Neural crest cell (in vitro differentiated cells): ENCODE measurements around the gene ST8SIA1. TPM values are rescaled to one million over a fixed set of nuclear protein-coding genes. Genes with fewer than 3 reads are reported as not detected.

ENCODE experiments used
- DNase-seq: peaks from one replicate; pipeline ENCODE4 v3.0.0; 2021; ENCODE audit warnings: low read depth, mixed read lengths, low spot score
- H3K27ac Mint-ChIP-seq: one replicate; pipeline ENCODE4 v1.8.0; 2021; ENCODE audit warnings: mild to moderate bottlenecking, mixed read lengths; ENCODE audit not compliant: unreplicated experiment
- H3K27me3 Mint-ChIP-seq: 2 replicates; pipeline ENCODE4 v1.8.0; 2021; ENCODE audit warnings: low read depth, mild to moderate bottlenecking, mixed read lengths
- H3K36me3 Mint-ChIP-seq: 2 replicates; pipeline ENCODE4 v1.8.0; 2021; ENCODE audit warnings: low read depth, mild to moderate bottlenecking, mixed read lengths
- H3K4me1 Mint-ChIP-seq: 2 replicates; pipeline ENCODE4 v1.8.0; 2021; ENCODE audit warnings: mixed read lengths
- H3K4me3 Mint-ChIP-seq: one replicate; pipeline ENCODE4 v1.8.0; 2021; ENCODE audit warnings: mild to moderate bottlenecking, mixed read lengths
- H3K9me3 Mint-ChIP-seq: 2 replicates; pipeline ENCODE4 v1.8.0; 2021; ENCODE audit warnings: mixed read lengths
- CTCF ChIP-seq: fragments of 200-600 bp; sonication (generic); conservative IDR thresholded peaks from 2 replicates; pipeline ENCODE4 v1.5.0; 2021; ENCODE audit warnings: antibody characterized with exemption, mild to moderate bottlenecking
- total RNA-seq: library from RNA; stranded (reverse); gene quantifications from 2 replicates; pipeline ENCODE4 v1.2.1, GENCODE V29; 2021

ST8SIA1 gene
- total RNA-seq, 1 donor from 2014 or later = 62.7 TPM

- DNase-seq = no peak
- Mint-ChIP-seq H3K27ac (peak overlapping the region; percentile 64), H3K4me3 (peak overlapping the region; percentile 97), H3K36me3 (peaks cover 2% of the 10 kb centered on the region), H3K9me3 (no peaks in the 10 kb centered on the region), H3K4me1 (peaks cover 70% of the 10 kb centered on the region), H3K27me3 (no peaks in the 10 kb centered on the region)
- no peak for TF ChIP-seq CTCF
These were observed 2.3 kb downstream of the ST8SIA1 start for GRCh38 chr12:22332202-22332601.

GRCh38 chr12:22329621-22330020, 4.9 kb downstream of the ST8SIA1 start:
- no peak for TF ChIP-seq CTCF
- Mint-ChIP-seq H3K4me1 (peaks cover 76% of the 10 kb centered on the region), H3K27ac (no peak overlapping the region), H3K4me3 (peak overlapping the region; percentile 3), H3K9me3 (no peaks in the 10 kb centered on the region), H3K36me3 (peaks cover 6% of the 10 kb centered on the region), H3K27me3 (no peaks in the 10 kb centered on the region)
- DNase-seq = no peak

GRCh38 chr12:22325218-22325617, 9.3 kb downstream of the ST8SIA1 start:
- peaks cover 11% of the 10 kb centered on the region for H3K36me3 Mint-ChIP-seq
- peaks cover 69% of the 10 kb centered on the region for H3K4me1 Mint-ChIP-seq
- H3K4me3 Mint-ChIP-seq = no peak overlapping the region
- H3K9me3 Mint-ChIP-seq = peaks cover 3% of the 10 kb centered on the region
- TF ChIP-seq CTCF = no peak
- H3K27me3 Mint-ChIP-seq = no peaks in the 10 kb centered on the region
- no peak overlapping the region for H3K27ac Mint-ChIP-seq
- DNase-seq = no peak

GRCh38 chr12:22322091-22322490, 12.4 kb downstream of the ST8SIA1 start:
- DNase-seq = no peak
- H3K36me3 Mint-ChIP-seq = peaks cover 9% of the 10 kb centered on the region
- H3K27ac Mint-ChIP-seq = peak overlapping the region; percentile 6
- H3K4me3 Mint-ChIP-seq = no peak overlapping the region
- H3K9me3 Mint-ChIP-seq = peaks cover 3% of the 10 kb centered on the region
- H3K27me3 Mint-ChIP-seq = no peaks in the 10 kb centered on the region
- TF ChIP-seq CTCF = no peak
- peaks cover 50% of the 10 kb centered on the region for H3K4me1 Mint-ChIP-seq

- peaks cover 45% of the 10 kb centered on the region for H3K4me1 Mint-ChIP-seq
- TF ChIP-seq CTCF = no peak
- peaks cover 3% of the 10 kb centered on the region for H3K9me3 Mint-ChIP-seq
- no peaks in the 10 kb centered on the region for H3K27me3 Mint-ChIP-seq
- no peak overlapping the region for H3K4me3 Mint-ChIP-seq
- DNase-seq = no peak
- peaks cover 5% of the 10 kb centered on the region for H3K36me3 Mint-ChIP-seq
- peak overlapping the region; percentile 6 for H3K27ac Mint-ChIP-seq
These were observed 12.9 kb downstream of the ST8SIA1 start for GRCh38 chr12:22321638-22322037.
